OCI-M2 (cell line): ENCODE data around the gene JMJD8.

Source experiments
- DNase-seq: peaks from one replicate; lab custom pipeline; 2025; ENCODE audit not compliant: unreplicated experiment; lab: John Stamatoyannopoulos, UW

Gene JMJD8

GRCh38 chr16:684071-684794 is at the start of gene JMJD8:
Gene JMJD8 (minus strand): TSS chr16:684334. CDS start chr16:684319, 15 bp downstream.
- DNase-seq: no peak

GRCh38 chr16:733382-734207 is 49.5 kb upstream of the JMJD8 start:
- DNase-seq: no peak

GRCh38 chr16:732936-733335 is 48.8 kb upstream of the JMJD8 start:
- DNase-seq: no peak

- no peak for DNase-seq
These were observed 48.2 kb upstream of the JMJD8 start for GRCh38 chr16:732332-732731.

- DNase-seq: no peak
These were observed 46.8 kb upstream of the JMJD8 start for GRCh38 chr16:730666-731509.

GRCh38 chr16:729768-730665 is 45.9 kb upstream of the JMJD8 start:
- no peak for DNase-seq

GRCh38 chr16:728890-729744 is 45.0 kb upstream of the JMJD8 start:
- DNase-seq: no peak

- DNase-seq: no peak
These were observed 44.2 kb upstream of the JMJD8 start for GRCh38 chr16:728131-728889.

GRCh38 chr16:727291-727977 is 43.3 kb upstream of the JMJD8 start:
- DNase-seq: no peak

GRCh38 chr16:726438-727290 is 42.5 kb upstream of the JMJD8 start, which contains the start of the genes CCDC78 and HAGHL:
Gene CCDC78 (minus strand): TSS chr16:726443. CDS start chr16:726367, 76 bp downstream.
Gene HAGHL (plus strand): TSS chr16:727106. CDS start chr16:727510, 404 bp downstream.
- no peak for DNase-seq

GRCh38 chr16:726188-726437 is 42.0 kb upstream of the JMJD8 start:
- DNase-seq: no peak

GRCh38 chr16:725463-726187 is 41.5 kb upstream of the JMJD8 start:
- DNase-seq: no peak

GRCh38 chr16:725041-725376 is 40.9 kb upstream of the JMJD8 start:
- DNase-seq: no peak

GRCh38 chr16:724188-725040 is 40.3 kb upstream of the JMJD8 start:
- DNase-seq: no peak

GRCh38 chr16:723695-724094 is 39.6 kb upstream of the JMJD8 start:
- no peak for DNase-seq
